Renal cortical epithelial cell (primary cell): ENCODE data around the gene FGF19. TPM values are rescaled to one million over a fixed set of nuclear protein-coding genes. Genes with fewer than 3 reads are reported as not detected.
A peak's percentile ranks its signal among the peaks of the same experiment; 100 is the strongest.

Experiments used
- DNase-seq: peaks from one replicate; pipeline ENCODE4 v3.0.0-alpha.2; 2011; ENCODE audit warnings: low read depth
- total RNA-seq: library from RNA; depleted of rRNA; stranded (reverse); fragments of >200 nt; gene quantifications from 2 replicates; pipeline ENCODE4 v1.2.3, GENCODE V29; 2014

FGF19 gene
- total RNA-seq, 1 donor from 2014 or later: not detected

DNA sequence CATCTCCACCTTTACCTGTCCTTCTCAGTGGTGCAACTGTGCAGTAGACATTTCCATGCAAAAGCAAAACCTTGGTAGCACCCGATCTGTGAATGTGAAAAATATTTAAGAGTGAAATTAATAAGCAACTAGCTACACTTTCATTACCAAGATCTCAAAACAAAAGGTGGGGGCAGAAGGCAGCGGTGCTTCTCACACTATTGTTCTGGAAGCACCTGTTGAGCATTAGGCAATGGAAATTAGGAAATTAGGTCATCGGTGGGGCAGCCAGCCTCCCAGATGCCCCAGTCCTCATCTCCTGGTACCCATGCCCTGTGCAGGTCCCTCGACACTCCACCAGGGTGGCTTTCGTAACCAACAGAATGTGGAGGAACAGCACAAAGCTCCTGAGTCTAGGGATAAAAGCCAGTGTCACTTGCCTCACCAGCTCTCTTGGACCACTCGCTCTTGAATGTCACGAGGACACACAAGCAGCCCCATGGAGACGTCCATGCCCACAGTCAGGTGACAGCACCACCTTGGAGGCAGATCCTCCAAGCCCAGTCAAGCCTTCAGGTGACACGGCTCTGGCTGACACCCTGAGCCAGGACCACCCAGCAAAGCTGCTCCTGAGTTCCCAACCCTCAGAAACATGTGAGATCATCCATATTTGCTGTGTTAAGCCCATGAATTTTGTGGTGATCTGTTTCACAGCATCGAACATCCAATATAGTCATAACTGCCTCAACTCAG lies 31.9 kb downstream of the FGF19 start:
- no peak for DNase-seq

DNA sequence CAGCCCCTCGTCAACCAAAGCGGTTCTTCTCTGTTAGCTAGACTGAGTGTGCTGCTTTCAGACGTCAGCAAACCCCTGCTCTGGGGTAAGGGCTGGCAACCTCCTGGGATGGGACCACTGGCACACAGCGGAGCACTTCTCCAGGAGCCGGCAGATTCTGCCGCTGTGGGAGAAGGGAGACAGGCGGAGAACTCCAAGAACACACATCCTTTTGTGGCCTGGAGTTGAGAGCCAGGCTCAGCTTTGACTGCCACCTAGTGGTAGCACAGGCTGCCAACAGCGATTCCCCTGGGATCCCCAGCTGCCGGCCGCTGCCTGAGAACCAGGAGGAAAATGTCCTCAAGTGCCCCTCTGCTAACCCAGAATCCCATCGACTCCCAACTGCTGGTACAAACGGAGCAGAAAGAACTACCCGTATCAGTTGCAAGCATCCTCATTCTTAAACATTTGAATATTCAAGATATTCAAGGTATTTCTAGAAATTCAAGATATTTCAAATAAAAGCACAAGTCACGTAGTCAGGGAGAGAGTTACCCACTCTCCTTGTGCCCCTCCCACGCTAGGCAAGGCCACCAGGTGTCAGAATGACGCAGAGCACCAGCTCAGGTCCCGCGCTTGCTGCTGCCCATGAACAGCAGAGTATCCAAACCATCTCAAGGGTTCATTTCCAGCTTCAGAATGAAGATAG lies 33.5 kb downstream of the FGF19 start:
- peak; percentile 65 for DNase-seq

DNA sequence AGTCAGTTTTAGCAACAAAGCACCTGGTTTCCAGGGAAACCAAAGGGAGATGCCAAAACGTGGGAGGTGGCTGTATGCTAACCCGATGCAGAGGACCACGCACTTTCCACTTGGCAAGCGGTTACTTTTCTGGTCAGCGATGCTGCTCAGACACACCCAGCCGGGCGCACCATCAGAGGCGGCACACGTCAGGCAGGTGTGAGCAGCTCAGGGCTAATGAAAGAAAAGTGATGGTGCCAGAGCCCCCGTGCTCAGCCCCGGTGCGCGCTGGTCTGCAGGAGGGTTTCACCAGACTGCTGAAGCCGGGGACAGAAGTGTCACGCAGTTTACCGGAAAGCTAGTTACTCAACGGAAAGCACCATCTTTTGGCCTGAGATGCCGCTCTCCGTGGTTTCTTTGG lies 34.3 kb downstream of the FGF19 start:
- DNase-seq: no peak

DNA sequence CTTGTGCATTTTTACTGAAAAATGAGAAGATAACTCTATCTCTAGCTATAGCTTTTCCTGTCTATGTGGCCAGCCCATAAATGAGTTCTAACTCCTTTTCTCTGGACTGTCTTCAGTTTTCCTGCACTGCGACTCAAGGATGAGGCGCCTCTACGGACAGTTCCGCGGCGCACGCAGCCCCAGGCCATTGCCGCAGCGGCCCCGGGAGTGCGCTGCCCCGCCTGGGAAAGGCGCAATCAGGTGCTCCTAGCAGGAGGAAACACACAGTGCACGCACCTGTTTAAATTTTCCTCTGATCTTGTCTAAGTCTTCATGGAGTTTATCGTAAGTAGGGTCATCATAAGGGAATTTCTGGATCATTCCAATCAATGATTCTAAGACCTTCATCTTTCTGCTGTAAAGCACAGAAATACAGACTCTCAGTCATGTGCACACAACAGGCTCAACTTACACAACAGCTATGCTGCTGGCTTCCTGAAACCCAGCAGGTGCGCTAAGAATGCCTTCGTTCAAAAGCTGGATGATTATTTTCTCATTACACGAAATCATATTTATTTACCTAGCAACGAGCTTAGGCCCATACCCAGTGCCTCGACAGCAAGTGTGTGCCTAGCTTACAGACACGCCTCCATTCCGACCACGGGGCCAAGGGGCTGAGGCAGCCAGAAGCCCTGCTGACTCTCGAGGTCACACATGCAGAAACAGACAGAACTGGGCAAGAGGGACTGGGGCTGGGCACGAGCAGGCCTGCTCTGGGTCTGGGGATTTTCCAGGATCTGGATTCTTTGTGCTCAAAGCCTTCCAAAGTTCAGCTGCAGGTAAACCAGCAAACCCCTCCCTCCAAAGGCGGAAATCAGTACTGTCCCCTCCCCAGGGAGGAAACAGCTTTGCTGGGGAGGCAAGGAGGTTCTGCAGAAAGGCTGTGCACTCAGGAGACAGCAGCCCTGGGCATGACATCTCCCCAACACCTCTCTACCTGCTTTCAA lies 35.9 kb downstream of the FGF19 start:
- DNase-seq: no peak

DNA sequence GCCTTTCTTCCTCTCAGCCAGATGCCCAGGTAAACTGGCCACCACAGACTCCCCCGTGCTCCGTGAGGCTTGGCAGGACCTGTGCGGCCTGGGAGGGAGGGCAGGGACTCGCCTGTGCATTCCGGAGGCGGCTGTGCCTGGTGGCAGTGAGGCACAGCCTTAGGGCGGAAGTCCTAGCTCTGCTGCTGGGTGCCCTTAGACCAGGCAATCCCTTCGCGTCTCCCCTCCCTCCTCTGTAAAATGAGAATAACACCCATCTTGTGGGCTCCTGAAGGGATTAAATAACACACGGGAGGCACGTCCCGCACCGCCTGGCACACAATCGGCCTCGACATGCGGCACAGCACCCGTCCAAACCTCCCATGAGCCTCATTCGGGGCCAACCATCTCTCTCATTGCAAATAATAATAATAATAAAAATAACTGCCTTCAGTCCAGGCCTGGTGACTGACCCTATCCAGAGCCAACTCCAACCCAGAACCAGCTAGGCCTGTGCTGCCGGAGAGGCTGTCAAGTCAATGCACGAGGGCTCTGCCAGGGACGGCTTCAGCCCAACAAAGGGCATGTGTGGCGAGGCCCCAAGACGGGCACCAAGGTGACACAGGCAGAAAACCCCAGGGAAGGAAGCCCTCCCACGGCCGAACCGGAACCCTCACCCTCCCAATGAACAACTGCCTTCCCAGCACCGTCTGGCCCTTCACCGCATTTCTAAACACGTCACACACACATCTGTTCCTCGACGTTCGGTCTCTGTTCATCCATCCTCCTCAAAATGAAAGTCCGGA lies 36.9 kb downstream of the FGF19 start:
- DNase-seq: no peak

DNA sequence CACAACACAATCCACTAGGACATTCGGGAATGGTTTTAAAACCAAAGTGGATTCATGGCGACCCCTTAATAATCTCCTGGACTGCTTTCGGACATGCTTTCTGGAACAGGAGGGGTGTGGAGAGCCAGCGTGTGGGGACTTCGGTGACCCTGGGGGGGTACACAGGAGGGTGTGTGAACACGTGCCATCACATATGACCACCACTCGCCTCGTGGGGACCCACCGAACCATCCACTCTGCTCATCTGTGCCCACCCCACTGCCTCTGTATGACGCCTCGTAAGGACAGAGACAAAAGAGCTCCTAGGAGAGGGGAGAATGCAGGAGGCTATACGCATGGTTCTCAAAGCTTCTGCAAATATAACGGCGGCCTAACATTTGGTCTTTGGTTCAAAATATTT lies 37.6 kb downstream of the FGF19 start:
- no peak for DNase-seq

DNA sequence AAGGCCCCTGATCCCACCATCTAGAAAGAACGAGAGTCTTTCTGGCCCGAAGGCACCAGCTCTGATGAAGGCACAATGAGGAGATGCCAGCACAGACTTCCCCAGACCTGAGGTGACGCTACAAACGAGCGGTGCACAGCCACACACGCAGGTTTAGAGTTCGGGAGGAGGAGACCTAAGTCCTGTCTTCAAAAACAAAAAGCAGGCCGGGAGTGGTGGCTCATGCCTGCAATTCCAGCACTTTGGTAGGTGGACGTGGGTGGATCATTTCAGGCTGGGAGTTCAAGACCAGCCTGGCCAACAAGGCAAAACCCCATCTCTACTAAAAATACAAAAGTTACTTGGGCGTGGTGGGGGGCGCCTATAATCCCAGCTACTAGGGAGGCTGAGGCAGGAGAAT lies 38.2 kb downstream of the FGF19 start:
- no peak for DNase-seq

DNA sequence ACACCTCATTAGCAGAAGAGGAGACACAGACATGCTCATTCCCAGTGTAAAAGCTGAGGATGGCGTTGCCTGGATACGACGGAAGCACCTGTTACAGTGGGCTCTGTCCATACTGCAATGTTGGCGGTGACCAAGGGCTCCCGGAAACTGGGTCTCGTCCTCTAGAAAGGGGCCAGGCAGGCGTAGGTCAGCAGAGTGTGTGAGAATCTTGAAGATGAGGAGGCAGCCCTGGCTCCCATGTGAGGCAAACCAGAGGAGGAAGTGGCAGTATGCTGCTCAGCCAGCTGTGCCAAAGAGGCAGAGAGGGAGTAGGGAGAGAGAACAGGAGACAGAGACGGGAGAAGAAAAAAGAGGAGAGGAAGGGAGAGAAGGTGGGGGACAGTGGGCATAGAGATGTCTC lies 38.9 kb downstream of the FGF19 start:
- DNase-seq: no peak

DNA sequence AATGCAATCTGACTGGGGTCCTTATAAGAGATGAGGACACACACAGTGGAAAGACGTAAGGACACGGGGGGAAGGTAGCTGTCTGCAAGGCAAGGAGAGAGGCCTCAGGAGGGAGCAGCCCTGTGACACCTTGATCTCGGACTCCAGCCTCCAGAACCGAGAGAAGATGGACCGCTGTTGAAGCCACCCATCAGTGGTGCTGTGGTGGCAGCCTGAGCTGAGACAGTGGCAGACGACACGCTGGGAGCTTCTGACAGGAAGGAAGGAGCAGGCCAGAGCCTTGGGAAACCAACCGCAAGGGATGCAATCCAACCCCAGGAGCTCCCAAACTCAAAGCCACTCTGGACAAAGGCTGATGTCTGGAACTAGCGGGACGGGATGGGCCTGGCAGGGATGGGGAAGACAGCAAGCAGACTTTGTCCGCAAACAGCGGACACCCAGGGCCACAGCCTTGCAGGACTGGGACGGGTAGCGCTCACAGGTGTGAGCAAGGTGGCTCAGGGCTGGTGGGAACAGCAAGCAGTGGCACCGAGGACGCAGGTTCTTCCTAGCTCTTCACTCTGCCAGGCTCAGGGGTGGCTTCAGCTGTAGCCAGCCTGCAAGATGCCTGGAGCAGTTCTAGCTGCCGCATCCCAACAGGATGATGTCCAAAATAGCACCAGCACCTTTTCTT lies 39.6 kb downstream of the FGF19 start:
- DNase-seq: no peak

DNA sequence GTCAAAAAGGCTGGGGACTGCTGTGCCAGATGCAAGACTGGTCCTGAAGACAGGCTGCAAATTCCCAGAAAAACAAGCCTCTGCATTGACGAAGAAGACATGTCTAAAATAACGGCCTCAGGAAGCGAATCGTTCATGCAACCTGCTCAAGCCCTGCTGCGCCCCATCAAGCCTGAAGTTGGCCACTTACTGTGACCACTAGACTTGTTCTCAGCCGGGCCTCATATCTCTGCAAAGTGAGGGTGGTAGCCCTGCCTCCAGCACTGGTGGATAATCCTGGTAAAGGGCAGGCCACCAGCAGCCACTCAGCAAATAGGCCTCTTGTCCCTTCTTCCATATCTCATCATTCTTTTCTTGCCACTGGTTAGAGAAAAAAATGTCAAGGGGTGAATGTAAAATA lies 40.5 kb downstream of the FGF19 start:
- DNase-seq: no peak

DNA sequence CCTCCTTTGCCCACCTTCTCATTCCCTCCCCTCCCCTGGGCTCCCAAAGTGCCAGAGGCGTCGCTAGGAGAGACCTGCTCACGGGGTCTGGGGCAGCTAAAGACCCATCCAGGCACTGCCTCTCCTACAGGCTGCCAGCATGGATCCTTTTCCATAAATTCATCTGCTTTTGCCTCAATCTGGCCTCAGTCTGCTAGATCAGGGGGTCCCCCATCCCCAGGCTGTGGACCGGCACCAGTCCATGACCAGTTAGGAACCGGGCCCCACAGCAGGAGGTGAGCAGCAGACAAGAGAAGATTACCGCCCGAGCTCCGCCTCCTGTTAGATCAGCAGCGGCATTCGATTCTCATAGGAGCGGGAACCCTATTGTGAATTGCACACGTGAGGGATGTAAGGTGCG lies 41.0 kb downstream of the FGF19 start:
- DNase-seq: no peak

DNA sequence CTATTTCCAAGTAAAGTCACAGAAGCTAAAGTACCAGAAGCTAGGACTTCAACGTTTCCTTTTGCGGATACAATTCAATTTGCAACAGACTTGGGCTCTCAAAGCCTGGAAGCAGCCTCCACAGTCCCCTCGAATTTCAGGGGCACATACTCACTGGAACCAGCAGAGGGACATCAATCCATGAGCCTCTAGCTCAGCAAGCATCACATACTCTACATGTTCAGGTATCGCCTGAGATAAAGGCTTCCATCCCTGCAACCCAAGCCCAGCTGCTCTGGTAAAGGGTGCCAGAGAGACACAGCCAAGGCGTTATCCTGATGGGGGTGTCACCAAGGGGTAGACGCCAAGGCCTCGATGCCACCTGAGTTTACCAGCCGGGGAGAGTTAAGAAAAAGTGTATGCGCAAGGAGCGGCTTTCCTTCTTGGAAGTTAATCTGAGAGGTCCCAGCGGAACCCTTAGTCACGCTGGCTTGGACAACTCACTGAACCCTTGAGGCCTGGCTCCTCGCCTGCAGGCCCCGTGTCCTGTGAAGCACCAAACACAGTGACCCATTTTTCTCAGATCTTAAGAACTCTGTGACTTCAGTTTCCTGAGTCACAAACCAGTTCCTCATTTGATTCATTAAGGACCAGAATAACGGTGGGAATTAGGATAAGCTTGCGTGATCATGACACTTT lies 41.7 kb downstream of the FGF19 start:
- no peak for DNase-seq

DNA sequence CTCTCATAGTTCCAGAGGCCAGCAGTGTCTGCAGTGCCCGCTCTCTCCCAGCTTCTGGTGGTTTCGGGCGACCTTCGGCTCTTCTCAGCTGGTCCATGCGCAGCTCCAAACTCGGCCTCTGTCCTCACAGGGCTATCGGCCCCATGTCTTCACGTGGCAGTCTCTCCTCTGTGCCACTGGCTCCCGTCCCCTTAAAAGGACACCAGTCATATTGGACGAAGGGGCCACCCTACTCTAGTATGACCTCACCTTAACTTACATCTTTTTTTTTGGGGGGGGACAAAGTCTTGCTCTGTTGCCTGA lies 42.5 kb downstream of the FGF19 start:
- no peak for DNase-seq

DNA sequence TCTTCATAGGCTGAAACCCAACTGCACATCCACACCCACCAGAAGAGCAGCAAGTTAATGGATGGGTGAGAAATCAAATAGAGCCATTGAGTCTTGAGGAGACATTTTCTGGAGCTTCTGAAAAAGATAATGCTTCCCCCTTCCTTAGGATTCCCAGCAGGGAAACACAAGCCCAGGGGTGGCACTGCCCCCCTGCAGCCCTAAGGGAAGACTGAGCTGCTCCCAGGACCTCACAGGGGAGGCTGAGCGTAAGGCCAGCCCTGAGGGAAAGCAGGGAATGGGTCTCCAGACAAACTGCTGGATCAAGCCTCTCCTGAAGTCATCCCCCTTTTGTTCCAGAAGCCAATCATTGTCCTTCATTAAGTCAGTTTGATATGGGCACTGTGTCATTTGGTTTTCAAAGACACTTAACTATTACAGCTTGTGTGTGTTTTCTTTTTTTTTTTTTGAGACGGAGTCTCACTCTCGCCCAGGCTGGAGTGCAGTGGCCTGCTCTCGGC lies 43.8 kb downstream of the FGF19 start:
- DNase-seq: no peak

DNA sequence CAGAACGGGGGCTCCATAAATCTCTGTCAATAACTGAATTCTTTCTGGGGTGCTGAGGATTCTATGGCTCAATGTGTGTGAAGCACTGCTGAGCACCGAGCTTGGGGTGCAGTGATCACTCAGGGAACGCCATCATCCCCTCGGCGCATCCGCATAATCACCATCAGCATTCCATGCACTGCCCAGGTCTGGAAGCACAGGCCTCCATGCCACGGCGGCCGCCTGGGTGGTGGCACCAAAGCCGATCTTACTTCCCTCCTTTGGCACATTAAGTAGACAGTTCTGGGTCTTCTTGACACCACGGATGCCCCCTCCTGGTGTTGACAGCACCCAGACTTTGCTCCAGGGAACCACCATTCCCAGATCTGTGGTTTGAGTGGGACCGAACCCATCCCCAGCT lies 44.2 kb downstream of the FGF19 start:
- DNase-seq: no peak

DNA sequence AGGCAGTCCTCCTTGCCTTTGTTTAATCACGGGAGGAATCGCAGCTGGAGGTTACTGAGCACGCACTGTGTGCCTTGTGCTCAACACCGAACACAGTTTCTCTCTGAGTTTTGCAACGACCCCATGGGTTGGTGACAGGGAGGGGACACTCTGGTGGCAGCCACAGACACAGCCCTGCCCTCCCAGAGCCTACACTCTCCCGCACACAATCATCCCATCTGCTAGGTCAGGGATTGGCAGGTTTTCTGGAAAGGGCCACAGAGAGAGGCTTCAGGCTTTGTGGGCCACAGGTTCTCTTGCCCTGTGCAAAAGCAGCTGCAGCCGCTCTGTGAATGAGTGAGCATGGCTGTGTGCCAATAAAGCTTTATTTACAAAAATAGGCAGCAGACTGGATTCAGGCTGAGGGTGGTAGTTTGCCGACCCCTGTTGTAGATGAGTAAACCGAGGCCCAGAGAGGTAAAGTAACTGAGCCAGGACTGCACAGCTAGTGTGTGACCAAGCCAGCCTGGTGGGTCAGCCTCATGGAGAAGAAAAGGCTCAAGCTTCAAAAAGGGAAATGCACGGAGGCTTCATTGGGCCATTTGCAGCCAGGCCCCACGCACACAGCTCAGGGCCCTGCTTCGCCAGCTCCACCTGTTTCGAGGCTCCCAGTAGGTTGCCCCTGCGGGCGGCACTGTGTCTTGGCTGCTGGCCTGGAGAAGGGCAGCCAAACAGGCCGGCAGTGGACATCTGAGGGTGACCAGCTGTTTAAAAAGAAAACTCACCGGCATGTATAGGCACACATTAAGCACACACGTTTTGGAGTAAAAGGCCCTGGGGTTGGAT lies 45.0 kb downstream of the FGF19 start:
- no peak for DNase-seq

DNA sequence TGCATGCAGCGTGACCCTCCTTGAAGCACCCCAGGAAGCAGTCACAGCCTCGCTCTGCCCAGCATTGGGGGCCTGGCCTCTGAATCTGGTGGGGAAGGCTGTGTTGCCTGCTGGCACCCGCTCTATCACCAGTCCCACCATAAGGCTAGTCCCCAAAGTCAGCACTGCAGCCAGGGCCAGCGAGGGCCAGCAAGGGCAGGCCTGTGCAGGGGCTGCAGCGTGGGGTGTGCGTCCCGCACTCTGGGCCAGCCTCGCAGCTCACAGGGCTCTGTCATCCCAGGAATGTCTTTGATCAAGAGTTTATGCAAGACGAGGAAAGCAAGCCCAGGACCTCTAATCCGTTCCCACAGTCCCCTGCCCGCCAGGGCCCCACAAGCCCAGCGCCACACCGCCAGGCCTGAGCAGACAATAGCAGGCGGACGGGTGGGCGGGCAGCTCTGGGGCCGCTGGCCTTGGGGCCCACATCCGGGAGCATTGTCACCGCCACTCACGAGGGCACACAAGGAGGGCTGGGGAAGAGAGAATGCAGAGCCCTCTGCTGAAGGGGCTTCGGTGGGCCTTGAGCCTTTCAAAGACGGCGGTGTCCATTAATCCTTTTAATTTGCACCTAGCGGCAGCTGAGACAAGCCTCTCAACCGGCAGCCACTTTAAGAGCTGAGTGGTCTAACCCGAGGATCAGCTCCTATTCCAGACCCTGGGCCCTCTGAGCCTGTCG lies 45.8 kb downstream of the FGF19 start:
- DNase-seq: no peak

DNA sequence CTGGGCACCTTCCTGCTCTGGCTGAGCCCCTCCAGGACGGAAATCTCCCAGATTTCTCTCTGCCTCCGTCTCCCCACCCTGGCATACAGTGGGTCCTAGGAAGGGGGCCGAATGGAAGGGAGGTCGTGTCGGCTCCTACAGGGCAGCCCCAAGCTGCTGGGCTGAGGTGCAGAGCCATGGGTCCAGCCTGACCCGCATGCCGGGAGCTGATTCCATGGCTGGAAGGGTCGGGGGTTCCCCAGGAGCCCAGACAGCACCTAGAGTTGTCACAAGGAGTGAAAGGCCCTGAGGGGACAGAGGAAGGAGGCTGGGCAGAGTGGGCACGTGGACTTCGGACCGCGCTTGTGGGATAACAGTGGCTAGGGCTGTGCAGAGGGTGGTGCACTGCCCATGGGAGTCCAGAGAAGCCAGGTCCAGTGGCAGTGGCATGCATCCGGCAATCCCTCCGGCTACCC lies 46.3 kb downstream of the FGF19 start:
- DNase-seq: no peak
